ENCODE data around the gene F7.
"Not testable (repeated sequence)": the region's sequence is repeated elsewhere in the genome, so short reads cannot be mapped to it uniquely, and the experiment has no call there.

The F7 gene

GRCh38 chr13:113157929-113158747 is 52.5 kb downstream of the F7 start, which contains the start of gene PROZ:
TSS of gene PROZ (plus strand) at chr13:113158648. CDS start at chr13:113158661, 13 bp downstream.
- H3K27me3 ChIP-seq (ENCODE audit: control insufficient read depth in 1 of 2, insufficient read depth in 2 of 2, low read length in 2 of 2): peaks cover 15 to 16% of the 10 kb centered on the region in 2 donors
- no peaks in the 10 kb centered on the region for H3K36me3 ChIP-seq (ENCODE audit: insufficient read depth, low read length)
- no peaks in the 10 kb centered on the region for H3K9me3 ChIP-seq (ENCODE audit: low read length)
- no peak within 1 kb of the TSS for H3K27ac ChIP-seq (ENCODE audit: low read depth, low read length)
- H3K4me3 ChIP-seq (ENCODE audit: low read depth in 1 of 2, low read length in 2 of 2): no peak within 1 kb of the TSS
- no peak within 1 kb of the TSS for H3K9ac ChIP-seq (ENCODE audit: low read length)
- H3K4me1 ChIP-seq (ENCODE audit: insufficient read depth, low read length): no peaks in the 10 kb centered on the region

GRCh38 chr13:113158946-113159345 is 53.4 kb downstream of the F7 start:
- Histone ChIP-seq H3K36me3 (ENCODE audit: insufficient read depth, low read length) (no peaks in the 10 kb centered on the region), H3K27me3 (ENCODE audit: control insufficient read depth in 1 of 2, insufficient read depth in 2 of 2, low read length in 2 of 2) (peaks cover 18 to 20% of the 10 kb centered on the region in 2 donors), H3K4me1 (ENCODE audit: insufficient read depth, low read length) (no peaks in the 10 kb centered on the region), H3K9me3 (ENCODE audit: low read length) (no peaks in the 10 kb centered on the region), H3K27ac (ENCODE audit: low read depth, low read length) (no peak overlapping the region), H3K9ac (ENCODE audit: low read length) (no peak overlapping the region), H3K4me3 (ENCODE audit: low read depth in 1 of 2, low read length in 2 of 2) (no peak overlapping the region)

- no peak overlapping the region for H3K27ac ChIP-seq (ENCODE audit: low read depth, low read length)
Measured at GRCh38 chr13:113159701-113160100, 54.1 kb downstream of the F7 start.

GRCh38 chr13:113160983-113161382 is 55.4 kb downstream of the F7 start:
- Histone ChIP-seq H3K4me3 (ENCODE audit: low read depth in 1 of 2, low read length in 2 of 2) (no peak overlapping the region), H3K27me3 (ENCODE audit: control insufficient read depth in 1 of 2, insufficient read depth in 2 of 2, low read length in 2 of 2) (peaks cover 18 to 20% of the 10 kb centered on the region in 2 donors), H3K36me3 (ENCODE audit: insufficient read depth, low read length) (no peaks in the 10 kb centered on the region), H3K27ac (ENCODE audit: low read depth, low read length) (no peak overlapping the region), H3K4me1 (ENCODE audit: insufficient read depth, low read length) (no peaks in the 10 kb centered on the region), H3K9ac (ENCODE audit: low read length) (no peak overlapping the region), H3K9me3 (ENCODE audit: low read length) (no peaks in the 10 kb centered on the region)

More at GRCh38 chr13:113159701-113160100, 54.1 kb downstream of the F7 start:
- Histone ChIP-seq H3K9ac (ENCODE audit: low read length) (no peak overlapping the region), H3K4me1 (ENCODE audit: insufficient read depth, low read length) (no peaks in the 10 kb centered on the region), H3K4me3 (ENCODE audit: low read depth in 1 of 2, low read length in 2 of 2) (no peak overlapping the region), H3K36me3 (ENCODE audit: insufficient read depth, low read length) (no peaks in the 10 kb centered on the region), H3K9me3 (ENCODE audit: low read length) (no peaks in the 10 kb centered on the region), H3K27me3 (ENCODE audit: control insufficient read depth in 1 of 2, insufficient read depth in 2 of 2, low read length in 2 of 2) (peaks cover 18 to 20% of the 10 kb centered on the region in 2 donors)

DNA sequence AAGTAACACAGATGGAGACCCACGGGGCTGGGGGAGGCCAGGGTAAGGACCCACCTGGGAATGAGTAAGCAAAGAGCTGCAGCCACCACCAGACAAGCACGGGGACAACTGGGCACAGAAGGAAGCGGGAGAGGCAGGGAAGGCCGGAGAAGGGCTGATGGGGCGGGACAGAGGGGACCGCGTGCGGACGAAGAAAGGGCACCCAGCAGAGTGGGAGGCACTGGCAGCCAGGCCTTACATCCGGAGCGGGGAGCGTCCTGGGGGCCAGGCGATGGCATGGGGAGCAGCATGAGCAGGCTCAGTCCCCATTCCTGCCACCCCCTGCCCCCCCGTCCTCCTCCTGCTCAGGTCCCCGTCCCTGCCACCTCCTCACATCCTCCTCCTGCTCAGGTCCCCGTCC is 55.8 kb downstream of the F7 start:
- no peaks in the 10 kb centered on the region for H3K9me3 ChIP-seq (ENCODE audit: low read length)
- no peak overlapping the region for H3K4me3 ChIP-seq (ENCODE audit: low read depth in 1 of 2, low read length in 2 of 2)
- H3K36me3 ChIP-seq (ENCODE audit: insufficient read depth, low read length): no peaks in the 10 kb centered on the region
- H3K4me1 ChIP-seq (ENCODE audit: insufficient read depth, low read length): no peaks in the 10 kb centered on the region
- peaks cover 18 to 20% of the 10 kb centered on the region in 2 donors for H3K27me3 ChIP-seq (ENCODE audit: control insufficient read depth in 1 of 2, insufficient read depth in 2 of 2, low read length in 2 of 2)
- H3K9ac ChIP-seq (ENCODE audit: low read length): no peak overlapping the region
- no peak overlapping the region for H3K27ac ChIP-seq (ENCODE audit: low read depth, low read length)

- not testable (repeated sequence) for H3K9ac ChIP-seq (ENCODE audit: low read length); H3K4me3 ChIP-seq (ENCODE audit: low read depth in 1 of 2, low read length in 2 of 2); H3K9me3 ChIP-seq (ENCODE audit: low read length); H3K4me1 ChIP-seq (ENCODE audit: insufficient read depth, low read length); H3K36me3 ChIP-seq (ENCODE audit: insufficient read depth, low read length); H3K27ac ChIP-seq (ENCODE audit: low read depth, low read length)
- peaks cover 18 to 20% of the 10 kb centered on the region in 2 donors for H3K27me3 ChIP-seq (ENCODE audit: control insufficient read depth in 1 of 2, insufficient read depth in 2 of 2, low read length in 2 of 2)
Measured at GRCh38 chr13:113161975-113162374, 56.4 kb downstream of the F7 start.

- Histone ChIP-seq H3K9ac (ENCODE audit: low read length) (no peak overlapping the region), H3K4me3 (ENCODE audit: low read depth in 1 of 2, low read length in 2 of 2) (no peak overlapping the region), H3K27ac (ENCODE audit: low read depth, low read length) (no peak overlapping the region), H3K27me3 (ENCODE audit: control insufficient read depth in 1 of 2, insufficient read depth in 2 of 2, low read length in 2 of 2) (peaks cover 18 to 20% of the 10 kb centered on the region in 2 donors), H3K36me3 (ENCODE audit: insufficient read depth, low read length) (no peaks in the 10 kb centered on the region), H3K4me1 (ENCODE audit: insufficient read depth, low read length) (no peaks in the 10 kb centered on the region), H3K9me3 (ENCODE audit: low read length) (no peaks in the 10 kb centered on the region)
Measured at GRCh38 chr13:113162783-113163685, 57.4 kb downstream of the F7 start.

DNA sequence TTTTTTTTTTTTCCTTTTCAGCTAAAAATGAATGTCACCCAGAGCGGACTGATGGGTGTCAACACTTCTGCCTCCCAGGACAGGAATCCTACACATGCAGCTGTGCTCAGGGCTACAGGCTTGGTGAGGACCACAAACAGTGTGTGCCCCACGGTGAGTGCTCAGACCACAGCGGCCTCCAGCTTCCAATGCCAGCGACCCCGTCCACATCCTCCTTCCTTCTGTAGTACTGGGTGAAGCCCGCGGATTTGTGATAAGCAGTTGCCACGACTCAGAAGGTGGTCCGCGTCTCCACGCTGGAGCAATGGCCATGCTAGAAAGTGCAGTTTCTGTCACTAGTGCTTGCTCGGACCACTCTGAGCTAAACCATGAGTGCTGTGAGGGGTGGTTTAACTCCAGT is 58.9 kb downstream of the F7 start:
- Histone ChIP-seq H3K27ac (ENCODE audit: low read depth, low read length) (no peak overlapping the region), H3K9me3 (ENCODE audit: low read length) (no peaks in the 10 kb centered on the region), H3K36me3 (ENCODE audit: insufficient read depth, low read length) (no peaks in the 10 kb centered on the region), H3K27me3 (ENCODE audit: control insufficient read depth in 1 of 2, insufficient read depth in 2 of 2, low read length in 2 of 2) (peaks cover 12 to 20% of the 10 kb centered on the region in 2 donors), H3K4me1 (ENCODE audit: insufficient read depth, low read length) (no peaks in the 10 kb centered on the region), H3K4me3 (ENCODE audit: low read depth in 1 of 2, low read length in 2 of 2) (no peak overlapping the region), H3K9ac (ENCODE audit: low read length) (no peak overlapping the region)

DNA sequence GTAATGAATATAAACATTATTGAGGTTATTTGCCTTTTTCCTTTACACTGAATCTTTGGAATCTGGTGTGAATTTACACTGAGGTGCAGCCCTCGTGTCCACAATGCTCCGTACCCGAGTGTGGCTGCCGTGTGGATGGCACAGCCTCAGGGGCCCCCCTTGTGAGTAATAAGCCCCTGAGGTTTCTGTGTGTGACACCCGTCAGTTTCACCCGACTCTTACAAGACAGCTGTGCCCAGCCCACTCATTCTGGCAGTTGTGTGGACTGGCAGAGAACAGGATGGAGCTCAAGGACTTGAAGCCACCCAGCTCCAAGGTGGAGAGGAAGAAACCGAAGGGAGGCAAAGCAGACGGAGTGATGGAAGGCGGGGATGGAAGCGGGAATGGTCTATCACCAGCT is 60.7 kb downstream of the F7 start:
- Histone ChIP-seq H3K4me1 (ENCODE audit: insufficient read depth, low read length) (no peaks in the 10 kb centered on the region), H3K36me3 (ENCODE audit: insufficient read depth, low read length) (peaks cover 2% of the 10 kb centered on the region), H3K27ac (ENCODE audit: low read depth, low read length) (no peak overlapping the region), H3K27me3 (ENCODE audit: control insufficient read depth in 1 of 2, insufficient read depth in 2 of 2, low read length in 2 of 2) (peaks cover 7 to 13% of the 10 kb centered on the region in 2 donors), H3K9me3 (ENCODE audit: low read length) (no peaks in the 10 kb centered on the region), H3K4me3 (ENCODE audit: low read depth in 1 of 2, low read length in 2 of 2) (no peak overlapping the region), H3K9ac (ENCODE audit: low read length) (no peak overlapping the region)

DNA sequence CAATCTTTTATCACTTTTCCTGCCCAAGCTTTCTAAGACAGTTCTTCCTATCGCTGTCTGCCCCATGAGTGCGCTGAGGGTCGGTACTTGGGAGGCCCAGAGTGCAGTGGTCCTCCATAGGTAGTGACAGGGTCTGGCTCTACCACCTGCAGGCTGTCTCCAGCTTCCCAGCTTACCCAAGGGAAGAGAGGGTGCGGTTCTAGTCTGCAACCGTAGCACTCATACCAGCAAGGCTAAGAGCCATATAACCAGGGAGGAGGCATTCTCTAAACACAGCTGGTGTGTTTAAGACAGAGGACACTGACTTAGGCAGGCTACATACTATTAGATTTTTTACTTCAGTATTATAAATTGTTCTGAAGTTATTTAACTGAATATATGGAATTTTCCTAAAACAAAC is 61.1 kb downstream of the F7 start:
- Histone ChIP-seq H3K4me1 (ENCODE audit: insufficient read depth, low read length) (no peaks in the 10 kb centered on the region), H3K27ac (ENCODE audit: low read depth, low read length) (no peak overlapping the region), H3K4me3 (ENCODE audit: low read depth in 1 of 2, low read length in 2 of 2) (no peak overlapping the region), H3K9ac (ENCODE audit: low read length) (no peak overlapping the region), H3K9me3 (ENCODE audit: low read length) (no peaks in the 10 kb centered on the region), H3K36me3 (ENCODE audit: insufficient read depth, low read length) (peaks cover 6% of the 10 kb centered on the region), H3K27me3 (ENCODE audit: control insufficient read depth in 1 of 2, insufficient read depth in 2 of 2, low read length in 2 of 2) (peaks cover 5 to 9% of the 10 kb centered on the region in 2 donors)

DNA sequence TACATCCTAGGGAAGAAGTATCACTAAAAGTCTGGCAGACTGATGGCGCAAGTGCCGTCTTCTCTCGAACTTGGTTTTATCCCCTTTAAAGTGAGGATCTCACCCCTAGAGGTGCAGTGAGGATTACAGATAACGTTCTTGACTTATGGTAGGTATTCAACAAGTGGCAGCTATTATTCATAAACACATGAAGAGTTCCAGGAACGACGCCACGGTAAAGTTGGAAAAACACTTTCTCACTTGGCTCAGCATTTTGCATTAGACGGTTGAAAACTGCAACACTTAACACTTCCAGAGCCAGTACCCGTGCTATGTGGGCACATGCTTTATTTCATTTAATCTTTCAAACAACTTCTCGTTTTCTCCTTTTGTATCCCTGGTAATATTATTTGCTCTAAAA is 61.6 kb downstream of the F7 start:
- no peak overlapping the region for H3K9ac ChIP-seq (ENCODE audit: low read length)
- no peak overlapping the region for H3K4me3 ChIP-seq (ENCODE audit: low read depth in 1 of 2, low read length in 2 of 2)
- H3K27ac ChIP-seq (ENCODE audit: low read depth, low read length): no peak overlapping the region
- H3K9me3 ChIP-seq (ENCODE audit: low read length): no peaks in the 10 kb centered on the region
- no peaks in the 10 kb centered on the region for H3K4me1 ChIP-seq (ENCODE audit: insufficient read depth, low read length)
- H3K36me3 ChIP-seq (ENCODE audit: insufficient read depth, low read length): peaks cover 11% of the 10 kb centered on the region
- H3K27me3 ChIP-seq (ENCODE audit: control insufficient read depth in 1 of 2, insufficient read depth in 2 of 2, low read length in 2 of 2): peaks cover 5 to 9% of the 10 kb centered on the region in 2 donors
